H1 (cell line): ENCODE measurements around the gene LYRM4. TPM values are rescaled to one million over a fixed set of nuclear protein-coding genes. Genes with fewer than 3 reads are reported as not detected.

Experiments
- KDM4A ChIP-seq: IDR thresholded peaks from one replicate; pipeline ENCODE4 v1.7.1; 2012; ENCODE audit warnings: low read depth, mild to moderate bottlenecking, moderate library complexity, low read length, inconsistent platforms; ENCODE audit not compliant: severe bottlenecking
- USF2 ChIP-seq: IDR thresholded peaks from 2 replicates; pipeline ENCODE4 v1.6.1; 2011; ENCODE audit warnings: low read length, improper control_type of control experiment
- polyA plus RNA-seq, 7 experiments: library from polyadenylated mRNA; depleted of rRNA in 3 of 7; stranded (reverse) in 5 of 7; unstranded in 2 of 7; fragments of >200 nt in 5 of 7; fragments of 200-250 nt in 2 of 7; gene quantifications; 1 replicate in 5 of 7; 2 replicates in 1 of 7; 4 replicates in 1 of 7; pipeline versions ENCODE4 v1.2.1 to v1.2.3, GENCODE V29; 2011 to 2013; ENCODE audit warnings: missing spikeins in 2 of 7, mixed read lengths in 2 of 7
- total RNA-seq: library from RNA; stranded (reverse); fragmentation: NEBNext Ultra II Directional; extraction: Animal tissue kit (Norgen Biotek cat#: 25700); gene quantifications from 2 replicates; pipeline ENCODE4 v1.2.1, GENCODE V29; 2021

LYRM4 gene
- total and polyA plus RNA-seq, 2 of the 8 experiments (the other 6 are each of a cell fraction or from before 2014, with no cell fraction given), result 56.6 to 62.8 TPM

- TF ChIP-seq KDM4A (no peak), USF2 (no peak)
Measured at GRCh38 chr6:5235830-5236229, 24.9 kb downstream of the LYRM4 start (continued).
